Upper lobe of left lung (tissue), 6 donors: Measurements from ENCODE around the gene TSPAN11. TPM values are rescaled to one million over a fixed set of nuclear protein-coding genes. Genes with fewer than 3 reads are reported as not detected.
A peak's percentile ranks its signal among the peaks of the same experiment; 100 is the strongest.

Experiments
- ATAC-seq, 2 donors: fragments of 200-7000 bp; cut with Tn5 transposase; one replicate each; pipeline ENCODE4 v1.9.1; 2022; ENCODE audit warnings: mild to moderate bottlenecking in 2 of 2, moderate library complexity in 2 of 2; ENCODE audit not compliant: low FRiP score in 2 of 2
- DNase-seq, 2 donors: peaks; one replicate each; pipeline ENCODE4 v3.0.0-alpha.2; 2019 to 2020
- H3K27ac ChIP-seq, 4 donors: fragments of 200-600 bp; sonication (generic); one replicate each; pipeline ENCODE4 v1.5.1; 2016 to 2019
- H3K27me3 ChIP-seq, 4 donors: fragments of 200-600 bp; sonication (generic); one replicate each; pipeline ENCODE4 v1.5.1; 2017 to 2019
- H3K36me3 ChIP-seq, 4 donors: fragments of 200-600 bp; sonication (generic); one replicate each; pipeline ENCODE4 v1.5.1; 2016 to 2019
- H3K4me1 ChIP-seq, 4 donors: fragments of 200-600 bp; sonication (generic); one replicate each; pipeline ENCODE4 v1.5.1; 2018 to 2019
- H3K4me3 ChIP-seq, 4 donors: fragments of 200-600 bp; sonication (generic); one replicate each; pipeline ENCODE4 v1.5.1; 2017 to 2019; ENCODE audit warnings: mild to moderate bottlenecking in 2 of 4, moderate library complexity in 1 of 4
- H3K9me3 ChIP-seq, 4 donors: fragments of 200-600 bp; sonication (generic); one replicate each; pipeline ENCODE4 v1.5.1; 2018 to 2019
- CTCF ChIP-seq, 6 experiments: fragments of 450-650 bp in 4 of 6; fragments of 200-600 bp in 2 of 6; sonication (generic) in 2 of 6; IDR thresholded peaks; one replicate each; pipeline ENCODE4 v1.5.1; 2016 to 2019; ENCODE audit warnings: antibody characterized with exemption in 6 of 6
- EP300 ChIP-seq, 4 donors: sonication (generic); formaldehyde crosslinking; IDR thresholded peaks; one replicate each; pipeline ENCODE4 v1.5.1; 2017; ENCODE audit warnings: antibody characterized with exemption in 4 of 4, control low read depth in 2 of 4
- POLR2A ChIP-seq, 4 donors: fragments of 450-650 bp; IDR thresholded peaks; one replicate each; pipeline ENCODE4 v1.5.1; 2016 to 2017; ENCODE audit warnings: antibody characterized with exemption in 4 of 4, mild to moderate bottlenecking in 2 of 4
- POLR2AphosphoS5 ChIP-seq, 2 donors: sonication (generic); formaldehyde crosslinking; IDR thresholded peaks; one replicate each; pipeline ENCODE4 v1.5.1; 2017; ENCODE audit warnings: antibody characterized with exemption in 2 of 2
- WGBS, 2 donors: methylation state at CpG; one replicate each; pipeline ENCODE4 v1.1.5; 2017 to 2018; 5-methylcytosine and 5-hydroxymethylcytosine counted together
- total RNA-seq, 6 donors: library from RNA; depleted of rRNA in 4 of 6; stranded (reverse); fragments of >200 nt in 4 of 6; gene quantifications; one replicate each; pipeline versions ENCODE4 v1.1.0 to v1.2.1, GENCODE V29; 2016 to 2021
- donor health status: DM: no; HTN: no; CAD: no; lungs with moderate emphysema.
- donor health status: DM: no; HTN: yes; CAD: no; lungs with severe emphysema.

Gene TSPAN11
- total RNA-seq, 6 donors from 2014 or later: 1.0 to 9.7 (median 3.5) TPM

GRCh38 chr12:31016057-31016456, 89.5 kb downstream of the TSPAN11 start:
- 89 to 93% methylated on average over 9 of the region's 9 CpGs for WGBS, 2 donors
- DNase-seq (peak in 1 of 2 donors; percentile 8), ATAC-seq (no peak)
- no peak for TF ChIP-seq POLR2AphosphoS5 (IDR thresholded peaks at IDR 0.05)
- TF ChIP-seq EP300 (IDR thresholded peaks at IDR 0.05): no peak
- no peak for TF ChIP-seq POLR2A (IDR thresholded peaks at IDR 0.05)
- TF ChIP-seq CTCF (IDR thresholded peaks at IDR 0.05): no peak
- H3K36me3 ChIP-seq: no peaks in the 10 kb centered on the region
- H3K9me3 ChIP-seq: no peaks in the 10 kb centered on the region
- H3K4me3 ChIP-seq: no peak overlapping the region
- H3K27me3 ChIP-seq: no peaks in the 10 kb centered on the region
- peaks cover 0 to 5% (median 1%) of the 10 kb centered on the region in 4 donors for H3K4me1 ChIP-seq
- H3K27ac ChIP-seq: no peak overlapping the region

DNA sequence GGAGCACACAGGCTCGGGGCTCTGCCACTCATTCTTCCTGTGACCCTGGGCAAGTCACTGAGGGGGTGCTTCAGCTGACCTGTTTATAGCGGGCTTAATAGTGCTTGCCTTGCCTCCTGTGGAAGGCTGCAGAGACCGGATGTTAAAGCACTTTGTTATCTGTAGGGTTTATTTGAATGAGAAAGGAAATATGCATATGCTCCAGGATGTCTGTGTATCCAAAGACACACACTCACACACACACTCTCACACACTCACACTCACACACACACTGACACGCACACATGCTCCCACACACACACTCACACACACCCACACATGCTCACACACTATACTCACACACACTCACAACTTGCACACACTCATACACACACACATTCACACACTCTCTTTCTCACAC, 91.0 kb downstream of the TSPAN11 start:
- DNase-seq: peak in 1 of 2 donors; percentile 12
- no peaks in the 10 kb centered on the region for H3K27me3 ChIP-seq
- H3K4me1 ChIP-seq: peaks cover 0 to 5% (median 1%) of the 10 kb centered on the region in 4 donors
- no peak overlapping the region for H3K4me3 ChIP-seq
- no peak for TF ChIP-seq CTCF (IDR thresholded peaks at IDR 0.05)
- TF ChIP-seq POLR2AphosphoS5 (IDR thresholded peaks at IDR 0.05): no peak
- no peak for TF ChIP-seq EP300 (IDR thresholded peaks at IDR 0.05)
- no peak for TF ChIP-seq POLR2A (IDR thresholded peaks at IDR 0.05)
- no peak for ATAC-seq
- H3K27ac ChIP-seq: no peak overlapping the region
- H3K9me3 ChIP-seq: no peaks in the 10 kb centered on the region
- WGBS, 2 donors: 47 to 52% methylated on average over 4 of the region's 4 CpGs
- H3K36me3 ChIP-seq: no peaks in the 10 kb centered on the region

DNA sequence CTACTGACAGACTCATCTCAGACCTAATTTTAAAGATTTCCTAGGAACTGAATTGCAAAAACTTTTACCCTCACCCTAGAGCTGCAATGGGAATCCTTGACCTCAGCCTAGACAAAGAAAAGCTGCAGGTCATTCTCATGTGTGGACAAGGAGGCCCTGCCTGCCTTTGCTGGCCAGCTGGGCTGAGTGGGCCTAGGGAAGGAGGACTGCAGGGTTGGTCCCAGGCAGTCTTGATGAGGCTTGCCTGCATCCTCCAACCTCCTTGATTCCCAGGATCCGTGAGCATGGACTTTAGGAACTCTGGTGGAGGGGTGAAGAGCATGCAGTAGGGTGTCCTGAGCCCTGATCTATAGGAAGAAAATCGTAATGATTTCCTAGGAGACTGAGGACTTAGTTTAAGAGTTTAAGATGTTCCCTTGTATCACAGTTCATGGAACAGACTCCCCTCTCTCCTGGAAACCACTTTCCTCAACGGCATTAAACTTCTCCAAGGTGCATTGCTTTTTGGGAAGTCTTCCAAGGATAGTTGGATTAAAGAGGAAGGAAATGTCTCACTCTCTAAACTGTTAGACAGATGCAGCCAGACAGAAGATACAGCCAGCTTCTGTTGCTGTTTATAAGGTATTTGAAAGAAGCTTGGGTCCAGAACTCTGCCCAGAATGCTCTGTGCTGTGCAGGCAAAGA, 91.7 kb downstream of the TSPAN11 start:
- peak in 1 of 2 donors; percentile 3 for DNase-seq
- no peak for ATAC-seq

DNA sequence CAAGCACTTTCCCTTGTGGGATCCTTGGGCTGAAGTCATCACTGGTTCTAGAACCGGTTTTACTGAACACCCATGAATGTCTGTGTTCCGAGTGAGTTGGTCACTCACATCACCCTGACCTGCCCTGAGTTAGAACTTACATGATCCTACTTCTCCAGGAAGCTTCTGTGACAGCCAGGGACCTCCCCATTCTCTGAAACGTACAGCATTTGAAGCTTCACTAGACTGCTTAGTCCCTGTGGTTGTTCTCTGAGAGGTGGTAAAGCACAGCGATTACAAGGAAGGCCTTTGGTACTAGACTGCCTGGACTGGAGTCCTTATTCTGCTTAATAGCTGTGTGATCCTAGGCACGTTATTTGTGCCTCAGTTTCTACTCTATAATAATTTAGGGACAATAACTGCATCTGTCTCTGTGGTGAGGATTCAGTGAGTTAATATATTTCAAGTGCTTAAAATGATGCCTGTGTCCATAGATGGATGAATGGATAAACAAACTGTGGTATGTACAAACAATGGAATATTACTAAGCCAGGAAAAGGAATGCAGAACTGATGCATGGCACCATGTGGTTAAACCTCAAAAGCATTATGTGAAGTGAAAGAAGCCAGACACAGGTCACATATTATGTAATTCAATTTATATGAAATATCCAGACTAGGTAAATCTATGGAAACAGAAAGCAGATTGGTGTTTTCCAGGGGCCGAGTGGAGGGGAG, 92.4 kb downstream of the TSPAN11 start:
- Histone ChIP-seq H3K4me3 (no peak overlapping the region), H3K27ac (no peak overlapping the region), H3K36me3 (no peaks in the 10 kb centered on the region), H3K4me1 (peaks cover 0 to 5% (median 1%) of the 10 kb centered on the region in 4 donors), H3K27me3 (no peaks in the 10 kb centered on the region), H3K9me3 (no peaks in the 10 kb centered on the region)
- DNase-seq (peak in 1 of 2 donors; percentile 4), ATAC-seq (no peak)
- 82 to 87% methylated on average over 6 of the region's 6 CpGs for WGBS, 2 donors
- TF ChIP-seq POLR2AphosphoS5 (IDR thresholded peaks at IDR 0.05) (no peak), POLR2A (IDR thresholded peaks at IDR 0.05) (no peak), EP300 (IDR thresholded peaks at IDR 0.05) (no peak), CTCF (IDR thresholded peaks at IDR 0.05) (no peak)

More for the DNA sequence above, 91.7 kb downstream of the TSPAN11 start:
- no peaks in the 10 kb centered on the region for H3K27me3 ChIP-seq
- H3K27ac ChIP-seq: no peak overlapping the region
- H3K4me3 ChIP-seq: no peak overlapping the region
- no peaks in the 10 kb centered on the region for H3K9me3 ChIP-seq
- TF ChIP-seq POLR2AphosphoS5 (IDR thresholded peaks at IDR 0.05): no peak
- TF ChIP-seq EP300 (IDR thresholded peaks at IDR 0.05): no peak
- no peak for TF ChIP-seq POLR2A (IDR thresholded peaks at IDR 0.05)
- H3K4me1 ChIP-seq: peaks cover 0 to 5% (median 1%) of the 10 kb centered on the region in 4 donors
- no peaks in the 10 kb centered on the region for H3K36me3 ChIP-seq
- 58 to 69% methylated on average over 3 of the region's 3 CpGs for WGBS, 2 donors

DNA sequence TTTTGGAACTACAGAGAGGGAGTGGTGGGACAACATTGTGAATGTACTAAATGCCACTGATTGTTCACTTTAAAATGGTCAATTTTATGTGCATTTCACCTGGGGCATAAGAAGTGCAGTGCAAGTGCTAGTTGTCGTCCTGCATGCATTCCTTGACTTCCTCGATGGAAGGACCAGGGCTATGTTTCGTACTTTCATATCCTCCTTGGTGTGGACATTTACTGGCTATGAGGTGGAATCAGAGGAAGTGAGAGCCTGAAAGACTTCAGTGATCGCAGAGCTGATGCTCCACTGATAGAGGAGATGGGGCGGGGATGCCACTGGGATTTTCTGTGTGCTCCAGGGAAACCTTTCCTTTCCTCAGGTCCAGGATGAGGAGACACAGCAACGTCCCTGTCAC, 93.0 kb downstream of the TSPAN11 start:
- Histone ChIP-seq H3K4me3 (no peak overlapping the region), H3K27ac (no peak overlapping the region), H3K9me3 (no peaks in the 10 kb centered on the region), H3K27me3 (no peaks in the 10 kb centered on the region), H3K4me1 (peaks cover 0 to 5% (median 1%) of the 10 kb centered on the region in 4 donors), H3K36me3 (no peaks in the 10 kb centered on the region)
- ATAC-seq (no peak), DNase-seq (no peak)
- 84 to 87% methylated on average over 6 of the region's 6 CpGs for WGBS, 2 donors
- TF ChIP-seq POLR2AphosphoS5 (IDR thresholded peaks at IDR 0.05) (no peak), CTCF (IDR thresholded peaks at IDR 0.05) (no peak), POLR2A (IDR thresholded peaks at IDR 0.05) (no peak), EP300 (IDR thresholded peaks at IDR 0.05) (no peak)
